PC-3 (cell line): ENCODE results near the gene GDF15. TPM values are rescaled to one million over a fixed set of nuclear protein-coding genes. Genes with fewer than 3 reads are reported as not detected.
"Not testable (repeated sequence)": the region's sequence is repeated elsewhere in the genome, so short reads cannot be mapped to it uniquely, and the experiment has no call there.

Experiments used
- ATAC-seq: fragments of 200-7000 bp; cut with Tn5 transposase; 2 replicates; pipeline ENCODE4 v1.9.1; 2020; ENCODE audit warnings: mild to moderate bottlenecking, moderate library complexity
- BruUV-seq: library from RNA; stranded (reverse); fragments of 400-500 nt; replicated peaks from 2 replicates; lab custom pipeline; 2021; lab: Mats Ljungman, UMichigan
- CTCF ChIA-PET: fragments of 300-600 bp; sonication (Branson Sonifier 250); formaldehyde crosslinking; loops from one replicate; lab custom pipeline; 2022; ENCODE audit warnings: antibody characterized with exemption; lab: Charles Lee
- POLR2A ChIA-PET: fragments of 300-600 bp; sonication (Branson Sonifier 250); formaldehyde crosslinking; loops from one replicate; lab custom pipeline; 2022; ENCODE audit warnings: antibody characterized with exemption; ENCODE audit not compliant: unreplicated experiment; lab: Charles Lee
- DNase-seq: peaks from one replicate; pipeline ENCODE4 v3.0.0-alpha.2; 2015
- H2AFZ ChIP-seq: fragments of 300-600 bp; sonication (generic); 2 replicates; pipeline ENCODE4 v1.6.0; 2016; ENCODE audit warnings: antibody characterized with exemption, low read length
- H3F3A ChIP-seq: fragments of 300-600 bp; sonication (generic); one replicate; pipeline ENCODE4 v1.6.0; 2017; ENCODE audit warnings: antibody characterized with exemption, low read length, control low read depth, mild to moderate bottlenecking; ENCODE audit not compliant: unreplicated experiment
- H3K27ac ChIP-seq: fragments of 300-600 bp; sonication (generic); 2 replicates; pipeline ENCODE4 v1.5.1; 2016; ENCODE audit warnings: mild to moderate bottlenecking, low read length
- H3K27me3 ChIP-seq: fragments of 300-600 bp; sonication (generic); 2 replicates; pipeline ENCODE4 v1.6.1; 2016; ENCODE audit warnings: low read length, mixed read lengths
- H3K36me3 ChIP-seq: fragments of 300-600 bp; sonication (generic); 2 replicates; pipeline ENCODE4 v1.6.1; 2016; ENCODE audit warnings: low read depth, mixed run types, low read length, mixed read lengths
- H3K4me1 ChIP-seq: fragments of 300-600 bp; sonication (generic); 2 replicates; pipeline ENCODE4 v1.5.1; 2016; ENCODE audit warnings: low read length; ENCODE audit not compliant: insufficient read depth
- H3K4me2 ChIP-seq: fragments of 300-600 bp; sonication (generic); 2 replicates; pipeline ENCODE4 v1.6.0; 2016; ENCODE audit warnings: low read length
- H3K4me3 ChIP-seq: fragments of 300-600 bp; sonication (generic); 2 replicates; pipeline ENCODE4 v1.5.1; 2016; ENCODE audit warnings: mild to moderate bottlenecking, low read length, mixed read lengths
- H3K79me2 ChIP-seq: fragments of 300-600 bp; sonication (generic); 2 replicates; pipeline ENCODE4 v1.6.1; 2017; ENCODE audit warnings: low read length, mixed read lengths
- H3K9ac ChIP-seq: fragments of 300-600 bp; sonication (generic); 2 replicates; pipeline ENCODE4 v1.6.0; 2016; ENCODE audit warnings: mild to moderate bottlenecking, low read length
- H3K9me2 ChIP-seq: fragments of 300-600 bp; sonication (generic); replicated peaks from 2 replicates; pipeline ENCODE4 v1.6.1; 2016; ENCODE audit warnings: mixed run types, low read length, mixed read lengths
- H3K9me3 ChIP-seq: fragments of 300-600 bp; sonication (generic); 2 replicates; pipeline ENCODE4 v1.6.1; 2016; ENCODE audit warnings: low read length, mixed read lengths
- H4K20me1 ChIP-seq: fragments of 300-600 bp; sonication (generic); 2 replicates; pipeline ENCODE4 v1.6.1; 2016; ENCODE audit warnings: low read length, mixed read lengths
- CTCF ChIP-seq: fragments of 300-600 bp; sonication (generic); conservative IDR thresholded peaks from 2 replicates; pipeline ENCODE4 v1.5.1; 2017; ENCODE audit warnings: antibody characterized with exemption, low read depth, mild to moderate bottlenecking, low read length
- EZH2 ChIP-seq: fragments of 300-600 bp; sonication (generic); IDR thresholded peaks from one replicate; pipeline ENCODE4 v1.6.1; 2017; ENCODE audit warnings: antibody characterized with exemption, mild to moderate bottlenecking, low read length; ENCODE audit not compliant: unreplicated experiment
- EZH2phosphoT487 ChIP-seq: fragments of 300-600 bp; sonication (generic); IDR thresholded peaks from 2 replicates; pipeline ENCODE4 v1.6.1; 2018; ENCODE audit warnings: mild to moderate bottlenecking, antibody characterized with exemption, low read length, borderline replicate concordance
- intact Hi-C: fragments of 100-400 bp; cut with micrococcal nuclease; formaldehyde crosslinking; loops from 2 replicates; pipeline ENCODE4 v1.9.0; 2023
- total RNA-seq: library from RNA; depleted of rRNA; stranded (reverse); fragments of >200 nt; gene quantifications from 2 replicates; pipeline ENCODE4 v1.2.3, GENCODE V29; 2014

The GDF15 gene
- total RNA-seq, 1 experiment from 2014 or later: 84.3 TPM

DNA sequence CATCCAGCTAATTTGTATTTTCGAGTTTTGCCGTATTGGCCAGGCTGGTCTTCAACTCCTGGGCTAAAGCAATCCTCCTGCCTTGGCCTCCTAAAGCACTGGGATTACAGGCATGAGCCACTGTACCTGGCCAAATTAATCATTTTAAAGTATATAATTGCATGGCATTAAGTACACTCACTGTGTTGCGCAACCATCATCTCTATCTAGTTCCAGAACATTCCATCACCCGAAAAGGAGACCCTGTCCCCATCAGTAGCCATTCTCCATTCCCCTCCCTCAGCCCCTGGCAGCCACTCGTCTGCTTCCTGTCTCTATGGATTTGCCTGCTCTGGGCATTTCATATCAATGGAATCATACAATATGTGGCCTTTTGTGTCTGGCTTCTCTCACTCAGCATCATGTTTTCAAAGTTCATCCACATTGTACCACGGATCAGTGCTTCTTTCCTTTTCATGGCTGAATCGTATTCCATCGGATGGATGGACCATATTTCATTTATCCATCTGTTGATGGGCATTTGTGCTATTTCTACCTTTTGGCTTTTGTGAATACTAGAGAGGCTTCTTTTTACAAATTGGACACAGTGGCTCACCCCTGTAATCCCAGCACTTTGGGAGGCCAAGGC lies 32.5 kb upstream of the GDF15 start:
- Histone ChIP-seq H3K4me2 (no peak overlapping the region), H3K79me2 (no peaks in the 10 kb centered on the region), H3K27me3 (no peaks in the 10 kb centered on the region), H3K9ac (no peak overlapping the region), H3F3A (no peaks in the 10 kb centered on the region), H2AFZ (no peak overlapping the region), H3K36me3 (no peaks in the 10 kb centered on the region), H3K9me3 (no peaks in the 10 kb centered on the region), H3K27ac (no peak overlapping the region), H3K9me2 (no peaks in the 10 kb centered on the region), H3K4me3 (no peak overlapping the region), H4K20me1 (no peaks in the 10 kb centered on the region), H3K4me1 (no peaks in the 10 kb centered on the region)
- DNase-seq (no peak), ATAC-seq (no peak)
- intact Hi-C loops: no loop called here
- no peak for TF ChIP-seq EZH2phosphoT487
- TF ChIP-seq CTCF: no peak
- TF ChIP-seq EZH2: no peak
- ChIA-PET CTCF (no interaction called here), POLR2A (no interaction called here)
- BruUV-seq: no TSS peak

GRCh38 chr19:18354743-18355142 lies 31.2 kb upstream of the GDF15 start:
- H2AFZ ChIP-seq, H3K27ac ChIP-seq, H4K20me1 ChIP-seq, ATAC-seq, H3K9me3 ChIP-seq, H3K9me2 ChIP-seq, H3K4me2 ChIP-seq, H3K79me2 ChIP-seq, intact Hi-C loops, H3K36me3 ChIP-seq, H3K27me3 ChIP-seq, CTCF ChIA-PET, H3K4me1 ChIP-seq, POLR2A ChIA-PET, BruUV-seq, H3K4me3 ChIP-seq, DNase-seq, H3F3A ChIP-seq, H3K9ac ChIP-seq: not testable (repeated sequence)

- POLR2A ChIA-PET: no interaction called here
Measured at GRCh38 chr19:18357041-18357440, 28.9 kb upstream of the GDF15 start.

More at GRCh38 chr19:18357041-18357440, 28.9 kb upstream of the GDF15 start:
- H3K4me2 ChIP-seq: no peak overlapping the region
- no peaks in the 10 kb centered on the region for H3K79me2 ChIP-seq
- no peaks in the 10 kb centered on the region for H3K27me3 ChIP-seq
- H3K36me3 ChIP-seq: no peaks in the 10 kb centered on the region
- H3F3A ChIP-seq: no peaks in the 10 kb centered on the region
- no peak for ATAC-seq
- no peak for DNase-seq
- no peak for TF ChIP-seq EZH2phosphoT487
- TF ChIP-seq EZH2: no peak
- no peak for TF ChIP-seq CTCF
- no TSS peak for BruUV-seq
- H3K4me3 ChIP-seq: no peak overlapping the region
- H3K9me3 ChIP-seq: no peaks in the 10 kb centered on the region
- intact Hi-C loops: no loop called here
- H3K9me2 ChIP-seq: no peaks in the 10 kb centered on the region
- H3K4me1 ChIP-seq: no peaks in the 10 kb centered on the region
- H4K20me1 ChIP-seq: no peaks in the 10 kb centered on the region
- H3K9ac ChIP-seq: no peak overlapping the region
- CTCF ChIA-PET: interaction anchor here (0.6 kb wide), 1 partner anchor 29 kb away, joined by 4 read pairs; the partner anchor contains the start of gene GDF15
- H2AFZ ChIP-seq: no peak overlapping the region
- no peak overlapping the region for H3K27ac ChIP-seq
